IPS DF 6.9 (cell line): ENCODE data around the gene ETAA1.

Source experiments
- DNase-seq: peaks from one replicate; pipeline ENCODE4 v3.0.0-alpha.2; 2013; ENCODE audit warnings: low read depth, low spot score
- H3K27ac ChIP-seq: one replicate; pipeline ENCODE4 v1.5.1; 2013; ENCODE audit warnings: low read length, control low read depth
- H3K27me3 ChIP-seq: 2 replicates; pipeline ENCODE4 v1.6.1; 2013; ENCODE audit warnings: mild to moderate bottlenecking, low read length; ENCODE audit not compliant: control insufficient read depth, insufficient read depth
- H3K36me3 ChIP-seq: 2 replicates; pipeline ENCODE4 v1.6.1; 2013; ENCODE audit warnings: low read length; ENCODE audit not compliant: control insufficient read depth, insufficient read depth
- H3K4me1 ChIP-seq: 2 replicates; pipeline ENCODE4 v1.6.1; 2013; ENCODE audit warnings: low read length; ENCODE audit not compliant: control insufficient read depth, insufficient read depth
- H3K4me3 ChIP-seq: 2 replicates; pipeline ENCODE4 v1.5.1; 2013; ENCODE audit warnings: mild to moderate bottlenecking, low read length
- H3K9me3 ChIP-seq: 2 replicates; pipeline ENCODE4 v1.6.1; 2013; ENCODE audit warnings: low read length, inconsistent platforms; ENCODE audit not compliant: control insufficient read depth, insufficient read depth
- WGBS: extraction: QIAGEN DNeasy Blood & Tissue Kit; methylation state at CpG from one replicate; pipeline ENCODE4 v1.1.7; 2013; ENCODE audit warnings: mixed read lengths, missing lambda C conversion rate; ENCODE audit not compliant: insufficient read length, insufficient coverage; 5-methylcytosine and 5-hydroxymethylcytosine counted together

ETAA1 gene

GRCh38 chr2:67393237-67393636, 3.9 kb upstream of the ETAA1 start:
- no peak overlapping the region for H3K4me3 ChIP-seq

DNA sequence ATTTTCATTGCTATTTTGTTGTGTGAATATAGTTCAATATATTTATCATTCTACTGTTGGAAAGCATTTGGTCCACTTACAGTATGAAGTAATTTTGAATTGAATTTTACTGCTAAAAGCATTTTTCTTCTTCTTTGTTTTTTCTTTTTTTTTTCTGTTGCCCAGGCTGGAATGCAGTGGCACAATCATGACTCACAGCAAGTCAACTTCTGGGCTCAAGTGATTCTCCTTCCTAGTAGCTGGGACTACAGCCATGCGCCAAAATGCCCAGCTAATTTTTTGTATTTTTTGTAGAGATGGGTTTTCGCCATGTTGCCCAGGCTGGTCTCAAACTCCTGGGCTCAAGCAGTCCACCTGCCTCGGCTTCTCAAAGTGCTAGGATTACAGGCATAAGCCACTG, 2.4 kb upstream of the ETAA1 start:
- DNase-seq: no peak
- Histone ChIP-seq H3K4me1 (peaks cover 3% of the 10 kb centered on the region; the same call in 1 of the 2 replicates), H3K4me3 (no peak overlapping the region), H3K27me3 (no peaks in the 10 kb centered on the region), H3K27ac (no peak overlapping the region), H3K36me3 (no peaks in the 10 kb centered on the region), H3K9me3 (no peaks in the 10 kb centered on the region)
- no CpG with 5 or more reads among the region's 3 CpGs for WGBS

More at GRCh38 chr2:67393237-67393636, 3.9 kb upstream of the ETAA1 start:
- Histone ChIP-seq H3K27ac (no peak overlapping the region), H3K4me1 (peaks cover 3% of the 10 kb centered on the region; the same call in 1 of the 2 replicates), H3K9me3 (no peaks in the 10 kb centered on the region), H3K36me3 (no peaks in the 10 kb centered on the region), H3K27me3 (no peaks in the 10 kb centered on the region)
- no peak for DNase-seq

DNA sequence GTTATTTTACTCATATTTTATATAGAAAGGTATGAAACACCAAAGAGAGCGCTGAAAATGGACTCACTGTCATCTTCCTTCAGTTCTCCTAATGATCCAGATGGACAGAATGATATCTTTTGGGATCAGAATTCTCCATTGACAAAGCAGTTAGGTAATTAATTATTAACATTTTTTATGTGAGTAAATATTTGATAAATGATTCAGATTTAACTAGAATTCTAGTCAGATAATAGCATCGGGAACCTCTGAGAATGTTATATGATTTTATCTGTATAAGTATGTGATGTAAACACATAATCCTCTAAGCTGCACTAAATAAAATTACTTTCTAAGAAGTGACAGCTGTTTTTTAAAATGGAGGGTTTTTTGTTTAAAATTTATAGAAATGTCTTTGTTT, 2.0 kb downstream of the ETAA1 start:
- no peaks in the 10 kb centered on the region for H3K9me3 ChIP-seq
- H3K27ac ChIP-seq: no peak overlapping the region
- peaks cover 2% of the 10 kb centered on the region; the same call in 1 of the 2 replicates for H3K36me3 ChIP-seq
- no peak overlapping the region for H3K4me3 ChIP-seq
- no CpG with 5 or more reads among the region's 2 CpGs for WGBS
- no peak for DNase-seq
- no peaks in the 10 kb centered on the region for H3K4me1 ChIP-seq
- H3K27me3 ChIP-seq: no peaks in the 10 kb centered on the region

DNA sequence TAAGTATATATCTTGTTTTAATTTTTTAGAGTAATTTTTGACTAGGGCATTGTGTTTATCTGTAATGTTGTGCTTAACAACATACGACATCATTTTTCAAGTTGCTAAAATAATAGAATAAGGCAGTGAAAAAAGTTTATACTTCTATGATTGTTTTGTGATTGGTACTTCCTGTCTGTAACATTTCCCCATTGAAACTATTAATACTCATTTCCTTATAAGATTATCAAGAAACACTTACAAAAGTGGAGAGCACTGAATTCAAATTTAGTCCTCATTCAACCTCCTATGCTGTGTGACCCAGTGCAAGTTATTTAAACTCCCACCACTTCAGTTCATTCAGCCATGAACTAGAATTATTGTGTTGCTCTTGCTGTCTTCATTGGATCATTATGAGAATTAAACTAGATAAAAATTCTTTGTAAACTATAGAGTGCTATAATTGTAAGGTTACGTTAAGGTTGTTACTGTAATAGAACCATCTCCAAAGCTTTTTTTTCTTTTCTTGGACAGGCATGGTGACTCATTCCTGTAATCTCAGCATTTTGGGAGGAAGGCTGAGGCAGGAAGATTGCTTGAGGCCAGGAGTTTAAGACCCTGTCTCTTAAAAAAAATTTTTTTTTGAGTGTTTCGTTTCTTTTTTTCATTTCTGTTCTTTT, 2.8 kb downstream of the ETAA1 start:
- no peak for DNase-seq
- H3K4me3 ChIP-seq: no peak overlapping the region
- no peaks in the 10 kb centered on the region for H3K27me3 ChIP-seq
- H3K36me3 ChIP-seq: peaks cover 2% of the 10 kb centered on the region; the same call in 1 of the 2 replicates
- no peaks in the 10 kb centered on the region for H3K9me3 ChIP-seq
- no CpG with 5 or more reads among the region's 3 CpGs for WGBS
- H3K4me1 ChIP-seq: no peaks in the 10 kb centered on the region
- no peak overlapping the region for H3K27ac ChIP-seq

DNA sequence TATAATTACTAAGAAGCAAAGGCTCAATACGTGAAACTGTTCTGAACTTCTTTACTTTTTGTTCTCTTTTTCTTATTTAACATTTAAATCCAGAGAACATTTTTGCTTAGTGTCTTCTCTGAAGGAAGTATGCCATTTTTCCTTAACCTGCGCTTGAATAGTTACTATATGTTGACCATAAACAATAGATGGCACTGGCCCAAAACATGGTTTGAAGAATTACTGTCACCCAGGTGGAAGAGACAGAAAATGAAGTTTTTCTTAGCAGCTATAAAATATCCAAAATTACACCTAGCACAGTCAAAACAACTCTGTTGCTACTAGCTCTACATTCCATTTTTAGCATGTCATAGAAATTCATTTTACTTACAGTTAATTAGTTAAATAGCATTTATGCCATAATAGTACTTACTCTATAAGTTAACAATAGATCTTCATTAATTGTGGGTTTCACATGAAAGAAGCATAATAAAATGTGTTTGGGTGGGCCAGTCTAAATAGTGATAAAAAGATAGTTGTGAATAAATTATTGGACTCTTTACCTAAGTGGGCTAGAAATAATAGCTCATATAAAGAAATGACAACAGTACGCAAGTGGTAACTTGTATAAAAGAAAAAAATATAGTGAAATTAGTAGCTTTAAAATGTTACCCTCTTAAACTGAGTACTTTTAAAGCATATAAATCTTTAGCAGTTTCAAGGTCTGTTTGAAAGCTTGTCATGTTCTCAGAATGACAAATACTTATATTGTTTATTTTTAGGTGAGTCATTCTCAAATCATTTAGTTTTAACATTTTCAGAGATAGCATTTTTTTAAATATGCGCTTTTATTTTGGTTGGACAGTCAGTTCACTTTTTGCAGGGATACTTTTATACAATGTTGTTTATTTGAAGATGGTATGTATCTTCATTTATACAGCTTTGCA, 3.7 kb downstream of the ETAA1 start:
- Histone ChIP-seq H3K36me3 (peaks cover 2% of the 10 kb centered on the region; the same call in 1 of the 2 replicates), H3K4me1 (no peaks in the 10 kb centered on the region), H3K27me3 (no peaks in the 10 kb centered on the region), H3K4me3 (no peak overlapping the region), H3K27ac (no peak overlapping the region), H3K9me3 (no peaks in the 10 kb centered on the region)
- DNase-seq: no peak
- WGBS: no CpG with 5 or more reads among the region's 4 CpGs

GRCh38 chr2:67408346-67408745, 11.2 kb downstream of the ETAA1 start:
- Histone ChIP-seq H3K36me3 (peaks cover 1% of the 10 kb centered on the region; the same call in 1 of the 2 replicates), H3K4me3 (no peak overlapping the region)

GRCh38 chr2:67412424-67412823, 15.3 kb downstream of the ETAA1 start:
- no peak for DNase-seq
- no CpG with 5 or more reads among the region's 3 CpGs for WGBS

More at GRCh38 chr2:67408346-67408745, 11.2 kb downstream of the ETAA1 start:
- no peaks in the 10 kb centered on the region for H3K9me3 ChIP-seq
- no peak overlapping the region for H3K27ac ChIP-seq
- no peaks in the 10 kb centered on the region for H3K27me3 ChIP-seq
- DNase-seq: no peak
- H3K4me1 ChIP-seq: no peaks in the 10 kb centered on the region

GRCh38 chr2:67414867-67415266, 17.7 kb downstream of the ETAA1 start:
- no peaks in the 10 kb centered on the region for H3K4me1 ChIP-seq
- no peaks in the 10 kb centered on the region for H3K27me3 ChIP-seq
- H3K4me3 ChIP-seq: no peak overlapping the region
- DNase-seq: no peak
- no peaks in the 10 kb centered on the region for H3K9me3 ChIP-seq
- no peak overlapping the region for H3K27ac ChIP-seq
- WGBS: no CpG with 5 or more reads among the region's 2 CpGs
- no peaks in the 10 kb centered on the region for H3K36me3 ChIP-seq

More at GRCh38 chr2:67412424-67412823, 15.3 kb downstream of the ETAA1 start:
- Histone ChIP-seq H3K4me1 (no peaks in the 10 kb centered on the region), H3K27ac (no peak overlapping the region), H3K36me3 (no peaks in the 10 kb centered on the region), H3K4me3 (no peak overlapping the region), H3K27me3 (no peaks in the 10 kb centered on the region), H3K9me3 (no peaks in the 10 kb centered on the region)

DNA sequence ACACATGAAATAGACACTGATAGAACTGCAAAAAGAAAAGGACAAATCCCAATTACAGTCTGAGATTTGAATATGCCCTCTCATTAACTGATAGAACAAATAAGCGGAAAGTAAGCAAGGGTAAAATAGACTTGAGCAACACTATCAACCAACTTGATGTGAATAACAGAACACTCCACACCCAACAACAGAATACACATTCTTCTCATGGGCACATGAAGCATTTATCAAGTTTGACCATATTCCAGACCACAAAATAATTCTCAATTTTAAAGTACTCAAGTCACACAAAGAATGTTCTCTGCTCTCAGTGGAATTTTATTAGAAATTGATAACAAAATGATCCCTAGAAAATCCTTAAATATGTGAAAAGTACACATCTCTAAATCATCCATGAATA, 19.0 kb downstream of the ETAA1 start:
- Histone ChIP-seq H3K9me3 (no peaks in the 10 kb centered on the region), H3K4me1 (no peaks in the 10 kb centered on the region), H3K36me3 (no peaks in the 10 kb centered on the region), H3K27me3 (no peaks in the 10 kb centered on the region), H3K4me3 (no peak overlapping the region), H3K27ac (no peak overlapping the region)
- DNase-seq: no peak
- WGBS: no CpG with 5 or more reads among the region's 1 CpG

- H3K27ac ChIP-seq: no peak overlapping the region
- H3K4me3 ChIP-seq: no peak overlapping the region
- no peaks in the 10 kb centered on the region for H3K36me3 ChIP-seq
- DNase-seq: no peak
- WGBS: no CpG with 5 or more reads among the region's 1 CpG
- no peaks in the 10 kb centered on the region for H3K9me3 ChIP-seq
- no peaks in the 10 kb centered on the region for H3K4me1 ChIP-seq
- H3K27me3 ChIP-seq: no peaks in the 10 kb centered on the region
These were observed 26.4 kb downstream of the ETAA1 start for GRCh38 chr2:67423489-67423888.
